ENCODE results near the gene PLEKHG4. TPM values are rescaled to one million over a fixed set of nuclear protein-coding genes. Genes with fewer than 3 reads are reported as not detected.

PLEKHG4 gene
- total and polyA plus RNA-seq, 12 donors: 4.1 to 48.7 (median 11.2) TPM

- Histone ChIP-seq H3K9me3 (replicated peaks in 1 of 3) (no peaks in the 10 kb centered on the region), H3K36me3 (replicated peaks in 1 of 2) (no peaks in the 10 kb centered on the region), H3K27ac (no peak overlapping the region), H3K27me3 (no peaks in the 10 kb centered on the region), H3K4me1 (replicated peaks in 1 of 2) (peaks cover 7 to 14% of the 10 kb centered on the region in 2 donors), H3K4me3 (no peak overlapping the region)
- 95 to 97% (median 95%) methylated on average over 7 of the region's 7 CpGs for WGBS, 4 donors
- TF ChIP-seq POLR2A (IDR thresholded peaks at IDR 0.05): no peak
- no peak for TF ChIP-seq CTCF (IDR thresholded peaks at IDR 0.05)
- intact Hi-C loops (cut with DNase I): no loop called here
- no peak for DNase-seq
Measured at GRCh38 chr16:67283039-67283825, 3.9 kb downstream of the PLEKHG4 start.

GRCh38 chr16:67283826-67284555 lies 4.7 kb downstream of the PLEKHG4 start:
- Histone ChIP-seq H3K27ac (no peak overlapping the region), H3K4me1 (replicated peaks in 1 of 2) (peaks cover 0 to 6% of the 10 kb centered on the region in 2 donors), H3K9me3 (replicated peaks in 1 of 3) (no peaks in the 10 kb centered on the region), H3K36me3 (replicated peaks in 1 of 2) (no peaks in the 10 kb centered on the region), H3K27me3 (no peaks in the 10 kb centered on the region), H3K4me3 (no peak overlapping the region)
- DNase-seq: no peak
- WGBS, 4 donors: 93 to 97% (median 94%) methylated on average over 17 to 21 of the region's 21 CpGs
- TF ChIP-seq POLR2A (IDR thresholded peaks at IDR 0.05) (no peak), CTCF (IDR thresholded peaks at IDR 0.05) (no peak)
- intact Hi-C loops (cut with DNase I): no loop called here

- Histone ChIP-seq H3K27me3 (no peaks in the 10 kb centered on the region), H3K36me3 (replicated peaks in 1 of 2) (no peaks in the 10 kb centered on the region), H3K9me3 (replicated peaks in 1 of 3) (no peaks in the 10 kb centered on the region), H3K4me3 (no peak overlapping the region), H3K27ac (no peak overlapping the region), H3K4me1 (replicated peaks in 1 of 2) (no peaks in the 10 kb centered on the region)
- peak in 6 of 7 donors; percentile 37 to 70 (median 61) for DNase-seq
- intact Hi-C loops (cut with DNase I): no loop called here
- TF ChIP-seq CTCF (IDR thresholded peaks at IDR 0.05) (peak in 5 of 6 experiments; percentile 38 to 55 (median 43)), POLR2A (IDR thresholded peaks at IDR 0.05) (no peak)
- 73 to 89% (median 81%) methylated on average over 9 to 34 of the region's 34 CpGs for WGBS, 4 donors
Measured at GRCh38 chr16:67284699-67285646, 5.6 kb downstream of the PLEKHG4 start.
